H9 (cell line): ENCODE results near the gene ETFA. TPM values are rescaled to one million over a fixed set of nuclear protein-coding genes. Genes with fewer than 3 reads are reported as not detected.
A peak's percentile ranks its signal among the peaks of the same experiment; 100 is the strongest.

Experiments used
- DNase-seq: peaks from one replicate; pipeline ENCODE4 v3.0.0-alpha.2; 2017
- H2AFZ ChIP-seq: one replicate; pipeline ENCODE4 v1.6.1; 2013; ENCODE audit warnings: mild to moderate bottlenecking, low read length, control low read depth, moderate library complexity
- H2AK5ac ChIP-seq: 2 replicates; pipeline ENCODE4 v1.6.1; 2013; ENCODE audit warnings: low read length, control low read depth, mixed read lengths; ENCODE audit not compliant: insufficient read length
- H2BK120ac ChIP-seq: one replicate; pipeline ENCODE4 v1.6.1; 2013; ENCODE audit warnings: low read depth, mild to moderate bottlenecking, low read length, control low read depth, inconsistent platforms; ENCODE audit not compliant: poor library complexity, severe bottlenecking
- H2BK12ac ChIP-seq: 2 replicates; pipeline ENCODE4 v1.6.1; 2013; ENCODE audit warnings: low read length, control low read depth, mixed read lengths, low read depth; ENCODE audit not compliant: insufficient read length
- H2BK15ac ChIP-seq: 2 replicates; pipeline ENCODE4 v1.6.1; 2013; ENCODE audit warnings: low read depth, low read length, control low read depth
- H2BK20ac ChIP-seq: one replicate; pipeline ENCODE4 v1.6.1; 2013; ENCODE audit warnings: low read depth, mild to moderate bottlenecking, low read length, control low read depth, inconsistent platforms; ENCODE audit not compliant: poor library complexity, severe bottlenecking
- H2BK5ac ChIP-seq: 2 replicates; pipeline ENCODE4 v1.6.1; 2013; ENCODE audit warnings: low read length, control low read depth, mixed read lengths; ENCODE audit not compliant: insufficient read length
- H3K14ac ChIP-seq: 2 replicates; pipeline ENCODE4 v1.6.1; 2013; ENCODE audit warnings: low read length, control low read depth; ENCODE audit not compliant: insufficient read depth
- H3K18ac ChIP-seq: 2 replicates; pipeline ENCODE4 v1.6.1; 2013; ENCODE audit warnings: low read depth, mild to moderate bottlenecking, mixed read lengths, low read length, control low read depth; ENCODE audit not compliant: insufficient read length
- H3K23ac ChIP-seq: 2 replicates; pipeline ENCODE4 v1.6.1; 2013; ENCODE audit warnings: low read length, control low read depth, mixed read lengths, low read depth; ENCODE audit not compliant: insufficient read length
- H3K23me2 ChIP-seq: 2 replicates; pipeline ENCODE4 v1.6.1; 2013; ENCODE audit warnings: low read depth, mild to moderate bottlenecking, mixed read lengths, low read length, control low read depth; ENCODE audit not compliant: insufficient read length, poor library complexity, severe bottlenecking
- H3K27ac ChIP-seq: 2 replicates; pipeline ENCODE4 v1.5.1; 2013; ENCODE audit warnings: low read length, control low read depth, mixed read lengths, low read depth; ENCODE audit not compliant: insufficient read length
- H3K27me3 ChIP-seq: 2 replicates; pipeline ENCODE4 v1.6.1; 2013; ENCODE audit warnings: low read length, control low read depth, inconsistent platforms; ENCODE audit not compliant: insufficient read depth
- H3K4ac ChIP-seq: 2 replicates; pipeline ENCODE4 v1.6.1; 2013; ENCODE audit warnings: low read depth, mild to moderate bottlenecking, control low read depth, inconsistent platforms, low read length, moderate library complexity
- H3K4me1 ChIP-seq: 2 replicates; pipeline ENCODE4 v1.6.1; 2013; ENCODE audit warnings: low read length, control low read depth, inconsistent platforms; ENCODE audit not compliant: insufficient read depth
- H3K4me2 ChIP-seq: 2 replicates; pipeline ENCODE4 v1.6.1; 2013; ENCODE audit warnings: low read length, control low read depth, mixed read lengths; ENCODE audit not compliant: insufficient read length, insufficient read depth
- H3K56ac ChIP-seq: 2 replicates; pipeline ENCODE4 v1.6.1; 2013; ENCODE audit warnings: low read depth, mild to moderate bottlenecking, mixed read lengths, low read length, control low read depth; ENCODE audit not compliant: insufficient read length
- H3K79me1 ChIP-seq: 2 replicates; pipeline ENCODE4 v1.6.1; 2013; ENCODE audit warnings: low read depth, mild to moderate bottlenecking, moderate library complexity, low read length, control low read depth, inconsistent platforms; ENCODE audit not compliant: insufficient read depth, poor library complexity, severe bottlenecking
- H3K79me2 ChIP-seq: 2 replicates; pipeline ENCODE4 v1.6.1; 2013; ENCODE audit warnings: low read length, control low read depth, inconsistent platforms; ENCODE audit not compliant: insufficient read depth
- H3K9ac ChIP-seq: 2 replicates; pipeline ENCODE4 v1.6.1; 2013; ENCODE audit warnings: low read length, control low read depth, mixed read lengths; ENCODE audit not compliant: insufficient read length; ENCODE audit errors: extremely low read depth
- H3K9me3 ChIP-seq: one replicate; pipeline ENCODE4 v1.6.1; 2013; ENCODE audit warnings: low read depth, low read length, inconsistent platforms; ENCODE audit not compliant: control insufficient read depth
- H3T11ph ChIP-seq: one replicate; pipeline ENCODE4 v1.6.1; 2013; ENCODE audit warnings: mild to moderate bottlenecking, low read length, control low read depth, inconsistent platforms
- H4K20me1 ChIP-seq: one replicate; pipeline ENCODE4 v1.6.1; 2013; ENCODE audit not compliant: control insufficient read depth, insufficient read length, insufficient read depth
- H4K5ac ChIP-seq: 2 replicates; pipeline ENCODE4 v1.6.1; 2013; ENCODE audit warnings: low read depth, mild to moderate bottlenecking, mixed read lengths, low read length, control low read depth; ENCODE audit not compliant: insufficient read length
- H4K8ac ChIP-seq: replicated peaks from 2 replicates; pipeline ENCODE4 v1.6.1; 2013; ENCODE audit warnings: low read length, control low read depth, mixed read lengths, low read depth; ENCODE audit not compliant: insufficient read length
- H4K91ac ChIP-seq: 2 replicates; pipeline ENCODE4 v1.6.1; 2013; ENCODE audit warnings: low read depth, mild to moderate bottlenecking, moderate library complexity, mixed read lengths, low read length, control low read depth; ENCODE audit not compliant: insufficient read length
- H3K27ac Mint-ChIP-seq, 3 experiments: 2 replicates in 2 of 3; 3 replicates in 1 of 3; pipeline ENCODE4 v1.8.0; 2020 to 2021; ENCODE audit warnings: mixed read lengths in 3 of 3, mild to moderate bottlenecking in 1 of 3, moderate library complexity in 1 of 3
- H3K27me3 Mint-ChIP-seq: 2 replicates; pipeline ENCODE4 v1.8.0; 2021; ENCODE audit warnings: low read depth, mild to moderate bottlenecking, moderate library complexity, mixed read lengths
- H3K36me3 Mint-ChIP-seq, 3 experiments: 2 replicates in 2 of 3; 3 replicates in 1 of 3; pipeline ENCODE4 v1.8.0; 2020 to 2021; ENCODE audit warnings: low read depth in 3 of 3, mixed read lengths in 3 of 3; ENCODE audit not compliant: insufficient read depth in 1 of 3
- H3K4me1 Mint-ChIP-seq, 2 experiments: 2 replicates each; pipeline ENCODE4 v1.8.0; 2020; ENCODE audit warnings: mixed read lengths in 2 of 2
- H3K4me3 Mint-ChIP-seq, 2 experiments: 2 replicates in 1 of 2; 3 replicates in 1 of 2; pipeline ENCODE4 v1.8.0; 2020 to 2021; ENCODE audit warnings: mild to moderate bottlenecking in 2 of 2, mixed read lengths in 2 of 2, moderate library complexity in 1 of 2
- H3K9me3 Mint-ChIP-seq, 2 experiments: 2 replicates in 1 of 2; 3 replicates in 1 of 2; pipeline ENCODE4 v1.8.0; 2020; ENCODE audit warnings: mild to moderate bottlenecking in 2 of 2, mixed read lengths in 2 of 2, moderate library complexity in 1 of 2
- WGBS: extraction: QIAGEN DNeasy Blood & Tissue Kit; methylation state at CpG from one replicate; pipeline ENCODE4 v1.1.7; 2013; ENCODE audit warnings: missing lambda C conversion rate, low lambda C conversion rate, mixed read lengths; ENCODE audit not compliant: insufficient read length; ENCODE audit errors: extremely low coverage; 5-methylcytosine and 5-hydroxymethylcytosine counted together
- total RNA-seq: library from RNA; stranded (reverse); gene quantifications from 2 replicates; pipeline ENCODE4 v1.2.1, GENCODE V29; 2021
- TF ChIP-seq, protein P1 (sequence below): fragments of 200-600 bp; sonication (generic); conservative IDR thresholded peaks from 3 replicates; pipeline ENCODE4 v1.8.0; 2021; ENCODE audit warnings: antibody characterized with exemption, mild to moderate bottlenecking

ETFA gene
- total RNA-seq, 1 experiment from 2014 or later, result 109 TPM

DNA sequence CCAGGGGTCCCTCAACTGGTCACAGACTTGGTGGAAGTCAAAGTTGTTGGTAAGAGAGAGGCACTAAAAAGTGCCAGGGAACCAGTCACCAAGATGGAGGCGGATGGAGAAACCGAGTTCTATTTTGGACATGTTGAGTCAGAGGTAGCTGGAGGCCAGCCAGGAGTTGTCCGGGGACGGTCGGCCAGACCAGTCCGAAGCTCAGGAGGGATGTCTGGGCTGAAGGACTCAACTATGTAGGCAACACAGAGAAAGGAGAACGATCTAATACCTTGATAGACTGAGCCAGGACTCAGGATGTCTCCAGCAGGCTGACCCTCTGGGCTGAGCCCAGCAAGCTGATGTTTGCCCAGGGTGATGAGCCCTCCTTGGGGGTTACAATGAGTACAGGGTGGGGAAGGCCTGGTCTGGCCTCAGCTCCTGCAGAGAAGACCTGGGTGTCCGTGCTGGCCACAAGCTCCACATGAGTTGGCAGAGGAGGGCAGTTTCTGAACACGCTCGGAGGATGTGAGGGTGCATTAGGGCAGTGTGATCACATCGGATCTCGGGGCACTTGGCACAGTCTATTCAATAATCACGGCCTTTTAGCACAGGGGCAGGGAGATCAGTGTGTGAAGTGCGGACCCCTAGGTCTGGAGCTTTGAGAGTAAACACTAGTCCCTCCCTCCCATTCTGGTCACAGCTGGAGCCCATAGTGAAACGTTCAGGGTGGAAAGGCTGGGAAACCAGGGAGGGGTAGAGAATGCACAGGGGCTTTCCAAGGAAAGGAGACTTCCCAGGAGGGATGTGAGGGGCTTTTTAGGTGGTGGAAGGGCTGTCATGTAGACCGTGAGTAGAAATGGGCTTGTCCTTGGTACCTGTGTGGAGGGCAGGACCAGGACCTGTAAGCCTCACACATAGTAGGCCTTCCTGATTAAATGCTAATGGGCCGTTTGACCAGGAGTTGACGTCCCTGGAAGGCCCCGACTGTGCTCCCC is 111.9 kb downstream of the ETFA start:
- Histone ChIP-seq H2BK15ac (no peak overlapping the region), H3K79me1 (no peaks in the 10 kb centered on the region), H3K56ac (no peak overlapping the region), H3K4me1 (no peaks in the 10 kb centered on the region), H2BK5ac (no peak overlapping the region), H3K4me2 (no peak overlapping the region), H2BK12ac (no peak overlapping the region), H3K23me2 (no peaks in the 10 kb centered on the region), H3K27me3 (no peaks in the 10 kb centered on the region; the same call in 1 of the 2 replicates), H3K79me2 (no peaks in the 10 kb centered on the region), H4K20me1 (no peaks in the 10 kb centered on the region), H3K14ac (no peak overlapping the region), H2AFZ (no peak overlapping the region), H2BK120ac (no peak overlapping the region), H3K4ac (no peak overlapping the region), H3K9me3 (no peaks in the 10 kb centered on the region), H4K5ac (no peak overlapping the region), H3K27ac (no peak overlapping the region), H4K8ac (no peak overlapping the region), H3T11ph (no peak overlapping the region), H3K23ac (no peak overlapping the region), H4K91ac (no peak overlapping the region), H3K9ac (no peak overlapping the region), H2BK20ac (no peak overlapping the region), H2AK5ac (no peak overlapping the region), H3K18ac (no peak overlapping the region)
- H3K27ac Mint-ChIP-seq, result peak overlapping the region in 1 of 3 experiments; percentile 57; a peak in 2 of 7 replicates
- H3K4me1 Mint-ChIP-seq, result peaks cover 32 to 35% of the 10 kb centered on the region in 2 experiments
- no peak for DNase-seq
- WGBS, result no CpG with 5 or more reads among the region's 19 CpGs
- H3K27me3 Mint-ChIP-seq, result peaks cover 2% of the 10 kb centered on the region; the same call in 1 of the 2 replicates
- no peaks in the 10 kb centered on the region for H3K9me3 Mint-ChIP-seq
- no peak overlapping the region; a peak in 1 of 5 replicates for H3K4me3 Mint-ChIP-seq
- no peaks in the 10 kb centered on the region; a peak in 1 of 7 replicates for H3K36me3 Mint-ChIP-seq
- TF ChIP-seq, protein P1, sequence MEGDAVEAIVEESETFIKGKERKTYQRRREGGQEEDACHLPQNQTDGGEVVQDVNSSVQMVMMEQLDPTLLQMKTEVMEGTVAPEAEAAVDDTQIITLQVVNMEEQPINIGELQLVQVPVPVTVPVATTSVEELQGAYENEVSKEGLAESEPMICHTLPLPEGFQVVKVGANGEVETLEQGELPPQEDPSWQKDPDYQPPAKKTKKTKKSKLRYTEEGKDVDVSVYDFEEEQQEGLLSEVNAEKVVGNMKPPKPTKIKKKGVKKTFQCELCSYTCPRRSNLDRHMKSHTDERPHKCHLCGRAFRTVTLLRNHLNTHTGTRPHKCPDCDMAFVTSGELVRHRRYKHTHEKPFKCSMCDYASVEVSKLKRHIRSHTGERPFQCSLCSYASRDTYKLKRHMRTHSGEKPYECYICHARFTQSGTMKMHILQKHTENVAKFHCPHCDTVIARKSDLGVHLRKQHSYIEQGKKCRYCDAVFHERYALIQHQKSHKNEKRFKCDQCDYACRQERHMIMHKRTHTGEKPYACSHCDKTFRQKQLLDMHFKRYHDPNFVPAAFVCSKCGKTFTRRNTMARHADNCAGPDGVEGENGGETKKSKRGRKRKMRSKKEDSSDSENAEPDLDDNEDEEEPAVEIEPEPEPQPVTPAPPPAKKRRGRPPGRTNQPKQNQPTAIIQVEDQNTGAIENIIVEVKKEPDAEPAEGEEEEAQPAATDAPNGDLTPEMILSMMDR, result no peak
